Measurements from ENCODE around the gene CNTNAP4. TPM values are rescaled to one million over a fixed set of nuclear protein-coding genes. Genes with fewer than 3 reads are reported as not detected.

Gene CNTNAP4
- total RNA-seq, 1 donor from 2014 or later: 1.2 TPM

- no peaks in the 10 kb centered on the region for H3K36me3 Mint-ChIP-seq (ENCODE audit: unreplicated experiment)
- H3K27ac Mint-ChIP-seq (ENCODE audit: unreplicated experiment): no peak overlapping the region
- H3K4me1 Mint-ChIP-seq (ENCODE audit: low read depth, unreplicated experiment): no peaks in the 10 kb centered on the region
- DNase-seq: no peak
- TF ChIP-seq CTCF (IDR thresholded peaks at IDR 0.05; ENCODE audit: partially characterized antibody, unreplicated experiment): no peak
- H3K27me3 Mint-ChIP-seq (ENCODE audit: unreplicated experiment): no peaks in the 10 kb centered on the region
- H3K4me3 Mint-ChIP-seq (ENCODE audit: unreplicated experiment): no peak overlapping the region
- peaks cover 2% of the 10 kb centered on the region for H3K9me3 Mint-ChIP-seq (ENCODE audit: unreplicated experiment)
Observed at GRCh38 chr16:76527244-76527643, 250.0 kb downstream of the CNTNAP4 start.

- no peak for TF ChIP-seq CTCF (IDR thresholded peaks at IDR 0.05; ENCODE audit: partially characterized antibody, unreplicated experiment)
- peaks cover 2% of the 10 kb centered on the region for H3K9me3 Mint-ChIP-seq (ENCODE audit: unreplicated experiment)
- H3K27me3 Mint-ChIP-seq (ENCODE audit: unreplicated experiment): no peaks in the 10 kb centered on the region
- no peak for DNase-seq
- no peak overlapping the region for H3K27ac Mint-ChIP-seq (ENCODE audit: unreplicated experiment)
- H3K36me3 Mint-ChIP-seq (ENCODE audit: unreplicated experiment): no peaks in the 10 kb centered on the region
- H3K4me3 Mint-ChIP-seq (ENCODE audit: unreplicated experiment): no peak overlapping the region
- no peaks in the 10 kb centered on the region for H3K4me1 Mint-ChIP-seq (ENCODE audit: low read depth, unreplicated experiment)
Observed at GRCh38 chr16:76529120-76529519, 251.9 kb downstream of the CNTNAP4 start.

- H3K27ac Mint-ChIP-seq (ENCODE audit: unreplicated experiment): no peak overlapping the region
- H3K4me1 Mint-ChIP-seq (ENCODE audit: low read depth, unreplicated experiment): no peaks in the 10 kb centered on the region
- no peaks in the 10 kb centered on the region for H3K36me3 Mint-ChIP-seq (ENCODE audit: unreplicated experiment)
- no peak for TF ChIP-seq CTCF (IDR thresholded peaks at IDR 0.05; ENCODE audit: partially characterized antibody, unreplicated experiment)
- peaks cover 2% of the 10 kb centered on the region for H3K9me3 Mint-ChIP-seq (ENCODE audit: unreplicated experiment)
- H3K27me3 Mint-ChIP-seq (ENCODE audit: unreplicated experiment): no peaks in the 10 kb centered on the region
- no peak overlapping the region for H3K4me3 Mint-ChIP-seq (ENCODE audit: unreplicated experiment)
- no peak for DNase-seq
Observed at GRCh38 chr16:76531236-76531635, 254.0 kb downstream of the CNTNAP4 start.

- no peak overlapping the region for H3K27ac Mint-ChIP-seq (ENCODE audit: unreplicated experiment)
- DNase-seq: no peak
- H3K9me3 Mint-ChIP-seq (ENCODE audit: unreplicated experiment): peaks cover 2% of the 10 kb centered on the region
- H3K4me3 Mint-ChIP-seq (ENCODE audit: unreplicated experiment): no peak overlapping the region
- H3K4me1 Mint-ChIP-seq (ENCODE audit: low read depth, unreplicated experiment): no peaks in the 10 kb centered on the region
- H3K36me3 Mint-ChIP-seq (ENCODE audit: unreplicated experiment): no peaks in the 10 kb centered on the region
- no peak for TF ChIP-seq CTCF (IDR thresholded peaks at IDR 0.05; ENCODE audit: partially characterized antibody, unreplicated experiment)
- no peaks in the 10 kb centered on the region for H3K27me3 Mint-ChIP-seq (ENCODE audit: unreplicated experiment)
Observed at GRCh38 chr16:76532188-76532973, 255.2 kb downstream of the CNTNAP4 start.

GRCh38 chr16:76539609-76540008, 262.4 kb downstream of the CNTNAP4 start:
- H3K27ac Mint-ChIP-seq (ENCODE audit: unreplicated experiment): no peak overlapping the region
- no peaks in the 10 kb centered on the region for H3K9me3 Mint-ChIP-seq (ENCODE audit: unreplicated experiment)
- no peak for TF ChIP-seq CTCF (IDR thresholded peaks at IDR 0.05; ENCODE audit: partially characterized antibody, unreplicated experiment)
- H3K27me3 Mint-ChIP-seq (ENCODE audit: unreplicated experiment): no peaks in the 10 kb centered on the region
- no peak for DNase-seq
- no peaks in the 10 kb centered on the region for H3K36me3 Mint-ChIP-seq (ENCODE audit: unreplicated experiment)
- no peak overlapping the region for H3K4me3 Mint-ChIP-seq (ENCODE audit: unreplicated experiment)
- H3K4me1 Mint-ChIP-seq (ENCODE audit: low read depth, unreplicated experiment): no peaks in the 10 kb centered on the region

All from glutamatergic neuron (in vitro differentiated cells).